Fibroblast of lung (primary cell): ENCODE data around the gene SEC11A. TPM values are rescaled to one million over a fixed set of nuclear protein-coding genes. Genes with fewer than 3 reads are reported as not detected.

Source experiments
- DNase-seq, 2 donors: peaks; one replicate each; pipeline versions ENCODE4 v3.0.0 to v3.0.0-alpha.2; 2010; ENCODE audit warnings: low read depth in 2 of 2
- H2AFZ ChIP-seq: 2 replicates; pipeline ENCODE4 v1.5.1; 2012; ENCODE audit warnings: low read length, control low read depth, inconsistent platforms
- H3K27ac ChIP-seq: 2 replicates; pipeline ENCODE4 v1.5.1; 2011; ENCODE audit warnings: low read length, control low read depth; ENCODE audit not compliant: insufficient read depth
- H3K27me3 ChIP-seq: 2 replicates; pipeline ENCODE4 v1.5.1; 2011; ENCODE audit warnings: mild to moderate bottlenecking, low read length; ENCODE audit not compliant: control insufficient read depth, insufficient read depth
- H3K36me3 ChIP-seq: 2 replicates; pipeline ENCODE4 v1.5.1; 2011; ENCODE audit warnings: low read length; ENCODE audit not compliant: control insufficient read depth, insufficient read depth
- H3K4me1 ChIP-seq: 2 replicates; pipeline ENCODE4 v1.5.1; 2011; ENCODE audit warnings: low read length; ENCODE audit not compliant: control insufficient read depth, insufficient read depth; ENCODE audit errors: extremely low read depth
- H3K4me2 ChIP-seq: 2 replicates; pipeline ENCODE4 v1.5.1; 2011; ENCODE audit warnings: low read length, control low read depth; ENCODE audit not compliant: insufficient read depth; ENCODE audit errors: extremely low read depth
- H3K4me3 ChIP-seq, 4 experiments: fragments of 200-600 bp in 1 of 4; sonication (generic) in 1 of 4; replicated peaks in 1 of 4; 2 replicates each; pipeline ENCODE4 v1.5.1; 2011 to 2016; ENCODE audit warnings: low read length in 4 of 4, low read depth in 3 of 4, mild to moderate bottlenecking in 3 of 4, control low read depth in 2 of 4, inconsistent platforms in 1 of 4, mixed read lengths in 1 of 4; ENCODE audit not compliant: insufficient read depth in 1 of 4; ENCODE audit errors: control extremely low read depth in 1 of 4
- H3K79me2 ChIP-seq: 2 replicates; pipeline ENCODE4 v1.5.1; 2012; ENCODE audit warnings: mild to moderate bottlenecking, low read length, inconsistent platforms; ENCODE audit not compliant: control insufficient read depth, insufficient read depth
- H3K9ac ChIP-seq: 2 replicates; pipeline ENCODE4 v1.5.1; 2011; ENCODE audit warnings: mild to moderate bottlenecking, low read length, control low read depth; ENCODE audit not compliant: insufficient read depth
- H3K9me3 ChIP-seq: 2 replicates; pipeline ENCODE4 v1.5.1; 2012; ENCODE audit warnings: low read depth, low read length; ENCODE audit not compliant: control insufficient read depth, insufficient read depth
- H4K20me1 ChIP-seq: 2 replicates; pipeline ENCODE4 v1.5.1; 2011; ENCODE audit warnings: low read length; ENCODE audit not compliant: control insufficient read depth, insufficient read depth; ENCODE audit errors: extremely low read depth
- CTCF ChIP-seq, 2 donors: IDR thresholded peaks in 1 of 2; conservative IDR thresholded peaks in 1 of 2; 1 replicate in 1 of 2; 2 replicates in 1 of 2; pipeline ENCODE4 v1.5.1; 2011 to 2012; ENCODE audit warnings: low read length in 2 of 2, control low read depth in 1 of 2, inconsistent platforms in 1 of 2, low read depth in 1 of 2, mild to moderate bottlenecking in 1 of 2
- EZH2 ChIP-seq: IDR thresholded peaks from 2 replicates; pipeline ENCODE4 v1.5.1; 2012; ENCODE audit warnings: low read length, control low read depth, mild to moderate bottlenecking; ENCODE audit errors: missing control alignments
- polyA plus RNA-seq, 2 donors: library from polyadenylated mRNA; depleted of rRNA in 1 of 2; stranded (reverse) in 1 of 2; unstranded in 1 of 2; fragments of >200 nt; gene quantifications; 2 replicates each; pipeline ENCODE4 v1.2.1, GENCODE V29; 2011 to 2012; ENCODE audit warnings: missing spikeins in 1 of 2
- total RNA-seq: library from RNA; depleted of rRNA; stranded (reverse); fragments of >200 nt; gene quantifications from 2 replicates; pipeline ENCODE4 v1.2.1, GENCODE V29; 2014

SEC11A gene
- total and polyA plus RNA-seq, 2 donors (not counting 1 experiment from before 2014, with no cell fraction given) = 243 to 263 TPM

DNA sequence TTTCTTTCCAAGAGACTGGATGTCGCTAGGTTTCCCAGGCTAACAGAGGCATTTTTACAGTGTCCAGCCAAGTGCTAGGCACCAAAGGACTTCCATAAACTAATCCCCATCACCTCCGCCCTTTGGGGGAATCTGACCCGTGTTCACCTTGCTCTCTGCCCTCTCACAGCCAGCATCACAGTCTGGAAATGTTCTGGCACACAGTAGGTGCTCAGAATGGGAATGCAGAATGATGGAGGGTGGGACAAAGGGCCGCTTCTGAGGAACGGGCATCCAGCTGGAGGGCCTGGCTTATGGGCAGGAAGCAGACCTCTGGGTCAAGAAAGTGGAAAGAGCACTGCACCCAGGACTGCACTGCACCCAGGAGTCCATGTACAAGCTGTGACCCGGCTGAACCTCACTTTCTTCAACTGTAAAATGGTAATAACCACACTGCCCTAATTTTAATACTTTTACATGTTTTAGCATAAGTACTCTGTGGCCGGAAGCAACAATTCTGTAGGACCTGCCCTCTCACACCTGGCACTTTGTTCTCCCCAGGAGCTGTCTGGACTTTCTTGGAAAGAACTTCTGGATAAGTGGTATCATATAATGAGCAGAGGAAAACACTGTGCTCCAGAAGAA is 57.0 kb downstream of the SEC11A start:
- DNase-seq = no peak
- H3K27ac ChIP-seq = no peak overlapping the region
- H3K4me2 ChIP-seq = no peak overlapping the region
- peaks cover 2% of the 10 kb centered on the region for H3K4me1 ChIP-seq
- no peaks in the 10 kb centered on the region for H3K79me2 ChIP-seq
- H3K4me3 ChIP-seq = peak overlapping the region in 1 of 4 experiments; percentile 62
- no peaks in the 10 kb centered on the region for H3K27me3 ChIP-seq
- H4K20me1 ChIP-seq = no peaks in the 10 kb centered on the region
- no peak overlapping the region for H3K9ac ChIP-seq
- H3K36me3 ChIP-seq = peaks cover 2% of the 10 kb centered on the region
- no peak overlapping the region for H2AFZ ChIP-seq
- no peak for TF ChIP-seq EZH2
- TF ChIP-seq CTCF (conservative IDR thresholded peaks at IDR 0.05 in 1 of 2, IDR thresholded peaks at IDR 0.05 in 1 of 2; ENCODE audit: low read depth in 1 of 2, low read length in 2 of 2) = no peak
- no peaks in the 10 kb centered on the region for H3K9me3 ChIP-seq

DNA sequence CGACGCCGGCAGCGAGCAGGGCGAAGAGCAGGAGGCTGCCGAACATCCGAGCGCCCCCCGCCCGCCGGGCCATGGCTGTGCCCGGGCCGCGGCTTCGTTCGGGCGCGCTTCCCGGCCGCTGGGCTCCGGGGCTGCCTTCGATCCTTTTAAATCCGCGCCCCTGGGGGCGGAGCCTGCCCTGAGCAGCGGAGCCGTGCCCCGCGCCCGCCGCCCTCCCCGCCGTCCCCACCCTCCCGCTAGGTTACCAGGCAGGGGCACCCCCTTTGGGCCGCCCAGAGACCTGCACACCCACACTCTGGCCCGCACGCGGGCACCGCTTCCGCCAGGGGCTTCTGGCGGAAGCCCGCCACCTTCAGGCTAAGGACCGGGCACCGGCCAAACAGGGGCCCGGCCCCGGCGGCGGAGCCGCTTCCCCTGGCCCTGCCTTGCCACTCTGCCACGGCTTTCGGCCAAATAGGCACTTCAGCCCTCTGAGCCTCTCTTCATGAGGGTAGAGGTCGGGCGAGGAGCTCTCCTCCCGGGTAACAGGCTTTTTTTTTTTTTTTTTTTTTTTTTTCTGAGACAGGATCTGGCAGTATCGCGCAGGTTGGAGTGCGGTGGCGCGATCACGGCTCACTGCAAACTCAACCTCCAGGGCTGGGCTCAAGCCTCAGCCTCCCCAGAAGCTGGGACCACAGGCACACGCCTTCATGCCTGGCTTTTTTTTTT is 57.7 kb downstream of the SEC11A start, which contains the start of gene NMB:
TSS of gene NMB (minus strand) at position 120 of the 708 bp plus-strand sequence. CDS start at position 73, 47 bp downstream.
- H3K27ac ChIP-seq = peak within 1 kb of the TSS; percentile 28

More for the DNA sequence above, 57.7 kb downstream of the SEC11A start, which contains the start of gene NMB:
- peak within 1 kb of the TSS; percentile 47 to 62 (median 58) for H3K4me3 ChIP-seq
- TF ChIP-seq EZH2 (no peak), CTCF (conservative IDR thresholded peaks at IDR 0.05 in 1 of 2, IDR thresholded peaks at IDR 0.05 in 1 of 2; ENCODE audit: low read depth in 1 of 2, low read length in 2 of 2) (peak; percentile 57 to 58)
- H4K20me1 ChIP-seq = no peaks in the 10 kb centered on the region
- no peaks in the 10 kb centered on the region for H3K9me3 ChIP-seq
- peak within 1 kb of the TSS; percentile 63 for H3K9ac ChIP-seq
- peaks cover 6% of the 10 kb centered on the region for H3K79me2 ChIP-seq
- H3K4me2 ChIP-seq = peak within 1 kb of the TSS; percentile 79
- H3K27me3 ChIP-seq = no peaks in the 10 kb centered on the region
- peak within 1 kb of the TSS; percentile 40 for H2AFZ ChIP-seq
- peak; percentile 68 to 76 for DNase-seq
- H3K4me1 ChIP-seq = peaks cover 5% of the 10 kb centered on the region
- peaks cover 2% of the 10 kb centered on the region for H3K36me3 ChIP-seq
